Immature natural killer cell (primary cell): ENCODE results near the gene RBMX. TPM values are rescaled to one million over a fixed set of nuclear protein-coding genes. Genes with fewer than 3 reads are reported as not detected.

Experiments used
- DNase-seq, 3 donors: peaks; one replicate each; pipeline ENCODE4 v3.0.0; 2022; ENCODE audit warnings: mixed read lengths in 1 of 3
- H3K27ac Mint-ChIP-seq, 6 donors: one replicate each; pipeline ENCODE4 v1.8.0; 2020; ENCODE audit warnings: mixed read lengths in 6 of 6, mild to moderate bottlenecking in 5 of 6, inconsistent platforms in 4 of 6, moderate library complexity in 3 of 6
- H3K27me3 Mint-ChIP-seq, 3 donors: one replicate each; pipeline ENCODE4 v1.8.0; 2020 to 2021; ENCODE audit warnings: low read depth in 3 of 3, mild to moderate bottlenecking in 3 of 3, mixed read lengths in 3 of 3, moderate library complexity in 3 of 3, inconsistent platforms in 1 of 3
- H3K36me3 Mint-ChIP-seq, 3 donors: one replicate each; pipeline ENCODE4 v1.8.0; 2020; ENCODE audit warnings: mixed read lengths in 3 of 3, inconsistent platforms in 2 of 3, mild to moderate bottlenecking in 2 of 3
- H3K4me1 Mint-ChIP-seq, 2 donors: one replicate each; pipeline ENCODE4 v1.8.0; 2020; ENCODE audit warnings: inconsistent platforms in 2 of 2, mild to moderate bottlenecking in 2 of 2, mixed read lengths in 2 of 2, moderate library complexity in 1 of 2
- H3K4me3 Mint-ChIP-seq, 5 donors: one replicate each; pipeline ENCODE4 v1.8.0; 2020; ENCODE audit warnings: mild to moderate bottlenecking in 5 of 5, mixed read lengths in 5 of 5, inconsistent platforms in 3 of 5, moderate library complexity in 3 of 5
- H3K9me3 Mint-ChIP-seq, 6 donors: one replicate each; pipeline ENCODE4 v1.8.0; 2020; ENCODE audit warnings: mild to moderate bottlenecking in 6 of 6, mixed read lengths in 6 of 6, inconsistent platforms in 4 of 6, moderate library complexity in 3 of 6
- polyA plus RNA-seq, 3 donors: library from polyadenylated mRNA; unstranded; fragments of 300-500 nt; fragmentation: Illumina TruSeq; gene quantifications; one replicate each; pipeline ENCODE4 v1.2.3, GENCODE V29; 2021

RBMX gene
- polyA plus RNA-seq, 3 donors from 2014 or later = 119 to 162 (median 142) TPM

DNA sequence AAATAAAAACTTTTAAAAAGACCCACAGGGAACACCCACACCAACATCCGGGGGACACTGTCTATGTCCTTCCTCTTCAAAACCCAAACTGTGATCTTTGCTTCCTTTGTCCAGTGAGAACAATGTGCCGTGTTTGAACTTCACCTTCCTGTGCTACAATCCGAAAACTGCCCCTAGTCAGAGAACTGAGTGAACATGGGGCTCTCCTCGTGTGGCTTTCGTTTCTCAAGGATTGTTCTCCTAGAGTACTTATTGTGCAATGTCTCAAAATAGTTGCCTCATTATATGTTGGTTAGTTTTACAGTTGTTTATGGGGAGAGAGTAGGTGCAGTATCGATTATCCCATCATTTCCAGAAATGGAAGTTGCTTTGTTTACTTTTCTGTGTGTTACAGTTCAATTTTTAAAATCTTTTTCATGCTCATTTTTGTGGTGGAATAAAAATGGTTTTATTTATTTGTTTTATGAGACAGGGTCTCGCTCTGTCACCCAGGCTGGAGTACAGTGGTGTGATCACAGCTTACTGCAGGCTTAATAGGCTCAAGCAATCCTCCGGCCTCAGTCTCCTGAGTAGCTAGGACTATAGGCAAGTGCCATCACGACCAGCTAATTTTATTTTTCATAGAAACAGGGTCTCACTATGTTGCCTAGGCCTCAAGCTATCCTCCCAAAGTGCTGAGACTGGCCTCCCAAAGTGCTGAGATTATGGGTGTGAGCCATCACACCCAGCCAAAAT lies 29.9 kb downstream of the RBMX start:
- DNase-seq = no peak
- Mint-ChIP-seq H3K27me3 (peaks cover 0 to 2% (median 0%) of the 10 kb centered on the region in 3 donors), H3K36me3 (peaks cover 7 to 19% (median 17%) of the 10 kb centered on the region in 3 donors), H3K9me3 (no peaks in the 10 kb centered on the region), H3K4me3 (no peak overlapping the region), H3K4me1 (peaks cover 0 to 3% of the 10 kb centered on the region in 2 donors), H3K27ac (peak overlapping the region in 2 of 6 donors; percentile 24 to 76)

DNA sequence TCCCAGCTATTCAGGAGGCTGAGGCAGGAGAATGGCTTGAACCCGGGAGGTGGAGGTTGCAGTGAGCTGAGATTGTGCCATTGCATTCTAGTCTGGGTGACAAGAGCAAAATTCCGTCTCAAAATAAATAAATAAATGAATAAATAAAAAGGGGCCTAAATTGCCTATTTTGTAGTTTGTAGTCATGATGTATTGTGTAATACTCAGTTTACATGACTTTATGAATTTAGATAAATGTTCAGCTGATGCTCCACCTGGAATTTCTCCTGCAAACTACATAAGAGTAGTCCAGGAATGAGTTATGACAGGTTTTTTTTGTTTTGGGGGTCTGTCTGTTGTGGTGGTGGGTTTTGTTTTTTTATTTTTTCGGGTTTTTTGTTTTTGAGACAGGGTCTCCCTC lies 31.1 kb downstream of the RBMX start:
- Mint-ChIP-seq H3K9me3 (no peaks in the 10 kb centered on the region), H3K4me1 (peaks cover 0 to 3% of the 10 kb centered on the region in 2 donors), H3K27me3 (peaks cover 0 to 2% (median 0%) of the 10 kb centered on the region in 3 donors), H3K27ac (no peak overlapping the region), H3K36me3 (peaks cover 7 to 17% (median 17%) of the 10 kb centered on the region in 3 donors), H3K4me3 (no peak overlapping the region)
- DNase-seq = no peak

DNA sequence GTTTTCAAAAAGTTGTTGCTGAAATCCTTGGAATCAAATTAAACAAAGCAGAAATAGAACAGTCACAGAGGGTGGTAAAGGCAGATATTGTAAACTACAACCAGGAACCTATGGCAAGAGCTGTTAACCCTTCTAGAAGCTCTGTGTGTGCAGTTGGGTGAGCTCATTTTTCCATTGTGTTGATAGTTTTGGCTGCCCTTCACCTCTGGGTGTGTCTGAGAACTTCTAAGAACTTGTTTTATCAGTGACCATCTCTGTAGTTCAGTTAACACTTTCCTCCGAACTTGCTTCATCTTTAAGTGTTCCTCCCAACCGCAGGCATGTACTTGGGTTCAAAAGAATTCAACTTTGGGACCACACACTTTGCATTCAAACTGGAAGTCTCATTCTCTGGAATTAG lies 32.7 kb downstream of the RBMX start:
- Mint-ChIP-seq H3K27ac (no peak overlapping the region), H3K27me3 (peaks cover 0 to 2% (median 0%) of the 10 kb centered on the region in 3 donors), H3K4me3 (no peak overlapping the region), H3K4me1 (peaks cover 0 to 3% of the 10 kb centered on the region in 2 donors), H3K36me3 (peaks cover 7 to 12% (median 12%) of the 10 kb centered on the region in 3 donors), H3K9me3 (no peaks in the 10 kb centered on the region)
- DNase-seq = no peak

DNA sequence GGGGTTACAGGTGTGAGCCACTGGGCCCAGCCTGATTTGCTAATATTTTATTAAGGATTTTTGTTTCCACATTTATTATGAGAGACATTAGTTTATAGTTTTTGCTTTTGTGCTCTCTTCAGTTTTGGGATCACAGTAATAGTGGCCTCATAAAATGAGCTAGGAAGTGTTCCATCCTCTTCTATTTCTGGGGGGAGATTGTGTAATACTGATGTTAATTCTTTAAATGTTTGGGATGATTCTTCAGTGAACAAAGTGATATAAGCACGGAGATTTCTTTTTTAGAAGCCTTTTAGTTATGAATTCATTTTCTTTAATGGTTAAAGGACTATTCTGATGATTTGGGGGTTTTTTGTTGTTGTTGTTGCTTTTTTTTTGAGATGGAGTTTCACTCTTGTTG lies 41.3 kb downstream of the RBMX start:
- H3K4me3 Mint-ChIP-seq = no peak overlapping the region
- H3K9me3 Mint-ChIP-seq = no peaks in the 10 kb centered on the region
- DNase-seq = no peak
- H3K4me1 Mint-ChIP-seq = peaks cover 0 to 1% of the 10 kb centered on the region in 2 donors
- peaks cover 3 to 8% (median 3%) of the 10 kb centered on the region in 3 donors for H3K36me3 Mint-ChIP-seq
- H3K27me3 Mint-ChIP-seq = peaks cover 0 to 6% (median 4%) of the 10 kb centered on the region in 3 donors
- no peak overlapping the region for H3K27ac Mint-ChIP-seq

DNA sequence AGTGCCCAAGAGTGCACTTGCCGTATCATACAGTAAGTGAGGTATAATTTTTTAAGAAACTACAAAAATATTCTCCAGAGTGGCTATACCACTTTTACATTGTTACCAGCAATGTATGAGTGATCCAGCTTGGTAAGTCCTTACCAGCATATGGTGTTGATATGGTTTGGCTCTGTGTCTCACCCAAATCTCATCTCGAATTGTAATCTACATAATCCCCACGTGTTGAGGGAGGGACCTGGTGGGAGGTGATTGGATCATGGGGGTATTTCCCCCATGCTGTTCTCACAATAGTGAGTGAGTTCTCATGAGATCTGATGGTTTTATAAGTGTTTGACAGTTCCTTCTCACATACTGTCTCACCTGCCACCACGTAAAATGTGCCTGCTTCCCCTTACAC lies 44.8 kb downstream of the RBMX start:
- H3K9me3 Mint-ChIP-seq = no peaks in the 10 kb centered on the region
- H3K4me3 Mint-ChIP-seq = no peak overlapping the region
- H3K4me1 Mint-ChIP-seq = peaks cover 0 to 1% of the 10 kb centered on the region in 2 donors
- H3K27ac Mint-ChIP-seq = no peak overlapping the region
- H3K27me3 Mint-ChIP-seq = peaks cover 0 to 6% (median 4%) of the 10 kb centered on the region in 3 donors
- DNase-seq = no peak
- H3K36me3 Mint-ChIP-seq = peaks cover 0 to 4% (median 0%) of the 10 kb centered on the region in 3 donors

DNA sequence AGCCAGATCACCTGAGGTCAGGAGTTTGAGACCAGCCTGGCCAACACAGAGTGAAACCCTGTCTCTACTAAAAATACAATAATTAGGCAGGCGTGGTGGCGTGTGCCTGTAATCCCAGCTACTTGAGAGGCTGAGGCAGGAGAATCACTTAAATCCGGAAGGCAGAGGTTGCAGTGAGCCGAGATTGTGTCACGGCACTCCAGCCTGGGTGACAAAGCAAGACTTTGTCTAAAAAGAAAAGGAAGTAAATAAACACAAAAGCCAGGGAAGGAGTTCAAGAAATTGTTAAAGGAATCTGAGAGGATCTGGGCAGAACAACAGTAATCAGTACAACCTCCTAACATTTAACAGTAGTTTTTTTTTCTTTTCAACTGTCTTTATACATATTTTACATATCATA lies 51.1 kb downstream of the RBMX start:
- Mint-ChIP-seq H3K4me1 (no peaks in the 10 kb centered on the region), H3K27ac (no peak overlapping the region)
- DNase-seq = no peak

DNA sequence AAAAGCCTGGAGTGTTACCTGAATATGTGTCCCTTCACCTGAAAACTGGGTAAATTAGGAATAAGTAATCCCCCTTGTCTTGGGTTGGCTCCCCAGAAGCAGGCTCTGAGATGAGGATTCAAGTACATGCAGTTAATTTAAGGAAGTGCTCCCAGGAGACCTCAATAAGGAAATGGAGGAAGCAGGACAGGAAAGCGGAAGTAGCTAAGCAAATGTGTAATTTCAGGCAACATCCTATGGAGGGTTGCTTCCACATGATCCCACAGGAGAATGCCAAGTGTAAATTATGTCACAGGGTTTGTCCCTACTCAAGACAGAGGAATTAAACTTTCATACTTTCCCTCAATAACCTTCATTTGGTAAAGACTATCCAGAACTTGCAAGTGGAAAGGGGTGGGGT lies 51.7 kb downstream of the RBMX start:
- no peak overlapping the region for H3K4me3 Mint-ChIP-seq
- DNase-seq = no peak
- H3K27me3 Mint-ChIP-seq = peaks cover 0 to 1% (median 0%) of the 10 kb centered on the region in 3 donors
- H3K4me1 Mint-ChIP-seq = no peaks in the 10 kb centered on the region
- no peak overlapping the region for H3K27ac Mint-ChIP-seq
- H3K36me3 Mint-ChIP-seq = peaks cover 0 to 4% (median 0%) of the 10 kb centered on the region in 3 donors
- H3K9me3 Mint-ChIP-seq = no peaks in the 10 kb centered on the region

More for the DNA sequence above, 51.1 kb downstream of the RBMX start:
- H3K4me3 Mint-ChIP-seq = no peak overlapping the region
- no peaks in the 10 kb centered on the region for H3K9me3 Mint-ChIP-seq
- H3K36me3 Mint-ChIP-seq = peaks cover 0 to 4% (median 0%) of the 10 kb centered on the region in 3 donors
- peaks cover 0 to 1% (median 0%) of the 10 kb centered on the region in 3 donors for H3K27me3 Mint-ChIP-seq

DNA sequence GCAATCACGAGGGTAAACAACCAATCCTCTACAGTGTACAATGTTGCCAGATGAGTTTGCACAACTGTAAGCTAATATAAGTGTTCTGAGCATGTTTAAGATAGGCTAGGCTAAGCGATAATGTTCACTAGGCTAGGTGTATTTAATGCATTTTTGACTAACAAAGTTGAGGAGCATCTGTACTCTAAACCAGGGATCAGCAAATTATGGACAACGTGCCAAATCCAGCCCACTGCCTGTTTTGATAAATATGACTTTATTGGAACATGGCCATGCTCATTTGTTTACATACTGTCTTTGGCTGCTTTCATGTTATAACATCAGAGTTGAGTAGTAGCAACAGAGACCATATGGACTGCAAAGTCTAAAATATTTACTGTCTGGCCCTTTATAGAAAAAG lies 53.5 kb downstream of the RBMX start:
- H3K9me3 Mint-ChIP-seq = no peaks in the 10 kb centered on the region
- H3K36me3 Mint-ChIP-seq = peaks cover 0 to 4% (median 0%) of the 10 kb centered on the region in 3 donors
- peaks cover 0 to 2% (median 1%) of the 10 kb centered on the region in 3 donors for H3K27me3 Mint-ChIP-seq
- no peak overlapping the region for H3K27ac Mint-ChIP-seq
- no peak for DNase-seq
- no peaks in the 10 kb centered on the region for H3K4me1 Mint-ChIP-seq
- no peak overlapping the region for H3K4me3 Mint-ChIP-seq

DNA sequence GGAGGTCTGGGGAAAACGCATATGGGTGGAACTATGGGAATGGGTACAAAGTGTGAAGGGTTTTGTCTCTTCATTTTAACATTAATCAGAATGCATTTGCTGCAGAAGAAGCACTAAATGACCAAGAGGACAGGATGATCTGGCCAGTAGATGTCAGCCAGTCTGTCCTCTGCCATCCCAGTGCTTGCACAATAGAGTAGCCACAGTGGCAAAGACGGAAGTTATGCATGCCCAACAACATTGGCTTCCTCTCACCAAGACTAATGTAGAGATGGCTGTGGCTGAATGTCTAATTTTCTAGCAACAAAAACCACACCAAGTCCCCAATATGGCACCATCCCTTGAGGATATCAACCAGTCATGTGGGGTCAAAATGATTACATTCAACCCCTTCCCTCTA lies 54.8 kb downstream of the RBMX start:
- H3K4me1 Mint-ChIP-seq = no peaks in the 10 kb centered on the region
- peaks cover 0 to 4% (median 4%) of the 10 kb centered on the region in 3 donors for H3K36me3 Mint-ChIP-seq
- H3K9me3 Mint-ChIP-seq = no peaks in the 10 kb centered on the region
- DNase-seq = no peak
- H3K27ac Mint-ChIP-seq = no peak overlapping the region
- no peak overlapping the region for H3K4me3 Mint-ChIP-seq
- H3K27me3 Mint-ChIP-seq = peaks cover 0 to 2% (median 1%) of the 10 kb centered on the region in 3 donors

Other genes starting within 250 kb of the RBMX start
- under 1 TPM; 0.21 to 0.63 (median 0.37) TPM for gene CD40LG, start 232.6 kb downstream of the RBMX start, polyA plus RNA-seq
- gene ARHGEF6, start 99.8 kb downstream of the RBMX start, polyA plus RNA-seq = 10 to 100 TPM; 48.4 to 62.0 (median 50.5) TPM
- gene GPR101, start 153.3 kb upstream of the RBMX start, polyA plus RNA-seq = not detected